HEK293 (cell line): ENCODE measurements around the gene HOXD12.

Experiments
- CTCF ChIA-PET: fragments of 350-600 bp; formaldehyde crosslinking; extraction: SDS; loops from one replicate; lab custom pipeline; 2021; ENCODE audit warnings: antibody characterized with exemption; lab: Yijun Ruan, JAX
- POLR2A ChIA-PET: fragments of 300-600 bp; formaldehyde crosslinking; extraction: SDS; loops from one replicate; lab custom pipeline; 2020; ENCODE audit warnings: antibody characterized with exemption, inconsistent platforms; lab: Yijun Ruan, JAX
- H3K27ac ChIP-seq: fragments of 200-500 bp; sonication (Bioruptor generic); 2 replicates; pipeline ENCODE4 v1.5.1; 2014; ENCODE audit warnings: low read depth, low read length, control low read depth, inconsistent platforms; ENCODE audit errors: extremely low read depth
- H3K36me3 ChIP-seq, 2 experiments: fragments of 200-500 bp in 1 of 2; sonication (Bioruptor generic) in 1 of 2; 1 replicate in 1 of 2; 2 replicates in 1 of 2; pipeline ENCODE4 v1.5.1; 2014 to 2017; ENCODE audit warnings: inconsistent platforms in 2 of 2, low read length in 2 of 2; ENCODE audit not compliant: control insufficient read depth in 2 of 2, insufficient read depth in 1 of 2
- H3K4me1 ChIP-seq: fragments of 200-500 bp; sonication (Bioruptor generic); 2 replicates; pipeline ENCODE4 v1.5.1; 2014; ENCODE audit warnings: mild to moderate bottlenecking, low read length, inconsistent platforms; ENCODE audit not compliant: control insufficient read depth, insufficient read depth
- H3K4me3 ChIP-seq: 2 replicates; pipeline ENCODE4 v1.5.1; 2011; ENCODE audit warnings: low read depth, mild to moderate bottlenecking, control low read depth, low read length, moderate library complexity
- H3K9me3 ChIP-seq: fragments of 200-500 bp; sonication (Bioruptor generic); 2 replicates; pipeline ENCODE4 v1.5.1; 2014; ENCODE audit warnings: low read depth, low read length, inconsistent platforms; ENCODE audit not compliant: control insufficient read depth, insufficient read depth
- BCL11B ChIP-seq: fragments of 450-650 bp; formaldehyde crosslinking; IDR thresholded peaks from 2 replicates; pipeline ENCODE4 v1.5.1; 2016; ENCODE audit warnings: low read depth, missing biosample characterization, missing genetic modification characterization
- GLI4 ChIP-seq: fragments of 450-650 bp; formaldehyde crosslinking; IDR thresholded peaks from 2 replicates; pipeline ENCODE4 v1.5.1; 2016; ENCODE audit warnings: missing biosample characterization, missing genetic modification characterization
- HOXC10 ChIP-seq: sonication (generic); formaldehyde crosslinking; IDR thresholded peaks from 2 replicates; pipeline ENCODE4 v1.8.1; 2023; ENCODE audit warnings: mild to moderate bottlenecking, missing genetic modification reagents
- IKZF3 ChIP-seq: fragments of 450-650 bp; IDR thresholded peaks from 2 replicates; pipeline ENCODE4 v1.5.0; 2018; ENCODE audit warnings: missing biosample characterization, mild to moderate bottlenecking, missing genetic modification characterization, moderate library complexity
- ZBTB17 ChIP-seq: fragments of 450-650 bp; formaldehyde crosslinking; IDR thresholded peaks from 2 replicates; pipeline ENCODE4 v1.5.1; 2016; ENCODE audit warnings: missing biosample characterization, missing genetic modification characterization
- ZNF114 ChIP-seq: fragments of 450-650 bp; formaldehyde crosslinking; IDR thresholded peaks from 2 replicates; pipeline ENCODE4 v1.5.0; 2017; ENCODE audit warnings: missing biosample characterization, missing genetic modification characterization
- ZNF140 ChIP-seq: fragments of 450-650 bp; formaldehyde crosslinking; IDR thresholded peaks from 2 replicates; pipeline ENCODE4 v1.5.1; 2016; ENCODE audit warnings: missing biosample characterization, missing genetic modification characterization
- ZNF211 ChIP-seq: fragments of 450-650 bp; formaldehyde crosslinking; IDR thresholded peaks from 2 replicates; pipeline ENCODE4 v1.5.1; 2016; ENCODE audit warnings: low read depth, missing biosample characterization, missing genetic modification characterization
- ZNF366 ChIP-seq: fragments of 450-650 bp; formaldehyde crosslinking; conservative IDR thresholded peaks from 2 replicates; pipeline ENCODE4 v1.5.1; 2016; ENCODE audit warnings: missing biosample characterization, missing genetic modification characterization
- ZNF529 ChIP-seq: fragments of 450-650 bp; formaldehyde crosslinking; IDR thresholded peaks from 2 replicates; pipeline ENCODE4 v1.5.1; 2017; ENCODE audit warnings: missing genetic modification characterization, missing biosample characterization; ENCODE audit not compliant: insufficient replicate concordance
- ZNF596 ChIP-seq: fragments of 450-650 bp; IDR thresholded peaks from 2 replicates; pipeline ENCODE4 v1.5.0; 2018; ENCODE audit warnings: missing biosample characterization, mild to moderate bottlenecking, missing genetic modification characterization, moderate library complexity
- ZNF621 ChIP-seq: fragments of 450-650 bp; formaldehyde crosslinking; IDR thresholded peaks from 2 replicates; pipeline ENCODE4 v1.5.1; 2017; ENCODE audit warnings: missing biosample characterization, missing genetic modification characterization
- TF ChIP-seq, protein P1 (sequence below): fragments of 450-650 bp; IDR thresholded peaks from 2 replicates; pipeline ENCODE4 v1.5.1; 2018; ENCODE audit warnings: missing biosample characterization, mild to moderate bottlenecking, missing genetic modification characterization
- TF ChIP-seq, protein P2 (sequence below): fragments of 450-650 bp; formaldehyde crosslinking; IDR thresholded peaks from 2 replicates; pipeline ENCODE4 v1.5.1; 2016; ENCODE audit warnings: missing biosample characterization, missing genetic modification characterization, low read depth
- TF ChIP-seq, protein P3 (sequence below): fragments of 450-650 bp; formaldehyde crosslinking; IDR thresholded peaks from 2 replicates; pipeline ENCODE4 v1.5.1; 2017; ENCODE audit warnings: missing biosample characterization, missing genetic modification characterization
- TF ChIP-seq, protein P4 (sequence below): fragments of 450-650 bp; formaldehyde crosslinking; IDR thresholded peaks from 2 replicates; pipeline ENCODE4 v1.5.1; 2016; ENCODE audit warnings: missing biosample characterization, missing genetic modification characterization
- TF ChIP-seq, protein P5 (sequence below): sonication (generic); formaldehyde crosslinking; IDR thresholded peaks from 2 replicates; pipeline ENCODE4 v1.8.1; 2022; ENCODE audit warnings: mild to moderate bottlenecking, moderate library complexity, missing genetic modification reagents
- TF ChIP-seq, protein P6 (sequence below): fragments of 450-650 bp; formaldehyde crosslinking; IDR thresholded peaks from 2 replicates; pipeline ENCODE4 v1.5.1; 2016; ENCODE audit warnings: missing biosample characterization, missing genetic modification characterization
- TF ChIP-seq, protein P7 (sequence below): fragments of 450-650 bp; formaldehyde crosslinking; IDR thresholded peaks from 2 replicates; pipeline ENCODE4 v1.5.1; 2016; ENCODE audit warnings: missing biosample characterization, missing genetic modification characterization

HOXD12 gene

DNA sequence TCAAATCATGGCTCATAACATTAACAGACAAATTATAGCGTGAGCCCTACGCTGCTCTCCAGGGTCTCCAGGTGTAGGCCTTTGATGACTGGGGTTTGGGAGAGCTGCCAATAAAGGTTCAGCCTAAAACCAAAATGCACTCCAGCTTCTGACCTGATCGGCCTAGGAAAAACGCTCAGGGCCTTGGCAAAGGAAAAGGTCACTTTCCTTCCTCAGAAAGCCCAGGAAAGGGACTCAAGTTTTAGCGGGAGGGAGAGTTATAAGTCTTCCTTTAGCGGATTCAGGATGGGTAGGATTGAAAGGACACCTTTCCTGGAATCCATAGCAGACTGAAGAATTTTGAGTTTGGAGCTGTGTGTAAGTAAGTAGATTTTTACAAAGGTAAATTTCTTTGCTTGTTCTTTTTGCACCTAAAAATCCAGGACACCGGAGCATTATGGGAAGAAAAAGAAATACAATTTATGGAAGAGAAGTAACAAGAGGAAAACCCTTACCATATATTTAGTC, 24.6 kb upstream of the HOXD12 start (continued):
- TF ChIP-seq, protein P1, sequence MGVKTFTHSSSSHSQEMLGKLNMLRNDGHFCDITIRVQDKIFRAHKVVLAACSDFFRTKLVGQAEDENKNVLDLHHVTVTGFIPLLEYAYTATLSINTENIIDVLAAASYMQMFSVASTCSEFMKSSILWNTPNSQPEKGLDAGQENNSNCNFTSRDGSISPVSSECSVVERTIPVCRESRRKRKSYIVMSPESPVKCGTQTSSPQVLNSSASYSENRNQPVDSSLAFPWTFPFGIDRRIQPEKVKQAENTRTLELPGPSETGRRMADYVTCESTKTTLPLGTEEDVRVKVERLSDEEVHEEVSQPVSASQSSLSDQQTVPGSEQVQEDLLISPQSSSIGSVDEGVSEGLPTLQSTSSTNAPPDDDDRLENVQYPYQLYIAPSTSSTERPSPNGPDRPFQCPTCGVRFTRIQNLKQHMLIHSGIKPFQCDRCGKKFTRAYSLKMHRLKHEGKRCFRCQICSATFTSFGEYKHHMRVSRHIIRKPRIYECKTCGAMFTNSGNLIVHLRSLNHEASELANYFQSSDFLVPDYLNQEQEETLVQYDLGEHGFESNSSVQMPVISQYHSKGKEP, result no peak
- TF ChIP-seq GLI4, result no peak
- TF ChIP-seq ZNF114 (tag by site-specific recombination), result no peak
- TF ChIP-seq ZNF596 (tag by site-specific recombination), result no peak
- TF ChIP-seq ZNF140 (tag by site-specific recombination), result no peak
- no peak for TF ChIP-seq ZBTB17 (tag by site-specific recombination)
- TF ChIP-seq, protein P2, sequence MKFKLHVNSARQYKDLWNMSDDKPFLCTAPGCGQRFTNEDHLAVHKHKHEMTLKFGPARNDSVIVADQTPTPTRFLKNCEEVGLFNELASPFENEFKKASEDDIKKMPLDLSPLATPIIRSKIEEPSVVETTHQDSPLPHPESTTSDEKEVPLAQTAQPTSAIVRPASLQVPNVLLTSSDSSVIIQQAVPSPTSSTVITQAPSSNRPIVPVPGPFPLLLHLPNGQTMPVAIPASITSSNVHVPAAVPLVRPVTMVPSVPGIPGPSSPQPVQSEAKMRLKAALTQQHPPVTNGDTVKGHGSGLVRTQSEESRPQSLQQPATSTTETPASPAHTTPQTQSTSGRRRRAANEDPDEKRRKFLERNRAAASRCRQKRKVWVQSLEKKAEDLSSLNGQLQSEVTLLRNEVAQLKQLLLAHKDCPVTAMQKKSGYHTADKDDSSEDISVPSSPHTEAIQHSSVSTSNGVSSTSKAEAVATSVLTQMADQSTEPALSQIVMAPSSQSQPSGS (tag by site-specific recombination), result no peak
- TF ChIP-seq IKZF3 (tag by site-specific recombination), result no peak
- TF ChIP-seq, protein P3, sequence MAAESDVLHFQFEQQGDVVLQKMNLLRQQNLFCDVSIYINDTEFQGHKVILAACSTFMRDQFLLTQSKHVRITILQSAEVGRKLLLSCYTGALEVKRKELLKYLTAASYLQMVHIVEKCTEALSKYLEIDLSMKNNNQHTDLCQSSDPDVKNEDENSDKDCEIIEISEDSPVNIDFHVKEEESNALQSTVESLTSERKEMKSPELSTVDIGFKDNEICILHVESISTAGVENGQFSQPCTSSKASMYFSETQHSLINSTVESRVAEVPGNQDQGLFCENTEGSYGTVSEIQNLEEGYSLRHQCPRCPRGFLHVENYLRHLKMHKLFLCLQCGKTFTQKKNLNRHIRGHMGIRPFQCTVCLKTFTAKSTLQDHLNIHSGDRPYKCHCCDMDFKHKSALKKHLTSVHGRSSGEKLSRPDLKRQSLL (tag by site-specific recombination), result no peak

DNA sequence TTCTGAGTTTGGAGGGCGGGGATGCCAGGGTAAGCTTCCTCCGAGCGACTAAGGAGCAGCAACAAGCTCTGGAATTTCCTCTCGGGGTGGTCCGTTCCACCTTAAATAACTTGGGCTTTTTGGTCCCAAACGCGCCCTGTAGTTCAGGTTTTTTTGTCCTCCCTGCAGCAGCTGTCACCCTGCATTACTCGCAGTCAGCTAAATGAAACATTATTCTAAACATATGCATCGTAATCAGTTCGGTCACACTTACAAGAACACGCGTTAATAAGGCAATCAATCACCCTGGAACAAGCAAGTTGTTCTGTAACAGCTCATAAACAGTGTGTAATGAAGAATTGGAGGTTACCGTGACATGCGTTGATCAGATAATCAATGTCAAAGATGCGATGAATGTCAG, 24.1 kb upstream of the HOXD12 start:
- Histone ChIP-seq H3K27ac (no peak overlapping the region), H3K4me3 (no peak overlapping the region), H3K36me3 (no peaks in the 10 kb centered on the region), H3K9me3 (no peaks in the 10 kb centered on the region), H3K4me1 (no peaks in the 10 kb centered on the region)
- CTCF ChIA-PET, result interaction anchor here (1.6 kb wide), 1 partner anchor 710 kb away, joined by 3 read pairs; no protein-coding TSS in a partner anchor
- TF ChIP-seq ZNF529, result no peak
- TF ChIP-seq, protein P4, sequence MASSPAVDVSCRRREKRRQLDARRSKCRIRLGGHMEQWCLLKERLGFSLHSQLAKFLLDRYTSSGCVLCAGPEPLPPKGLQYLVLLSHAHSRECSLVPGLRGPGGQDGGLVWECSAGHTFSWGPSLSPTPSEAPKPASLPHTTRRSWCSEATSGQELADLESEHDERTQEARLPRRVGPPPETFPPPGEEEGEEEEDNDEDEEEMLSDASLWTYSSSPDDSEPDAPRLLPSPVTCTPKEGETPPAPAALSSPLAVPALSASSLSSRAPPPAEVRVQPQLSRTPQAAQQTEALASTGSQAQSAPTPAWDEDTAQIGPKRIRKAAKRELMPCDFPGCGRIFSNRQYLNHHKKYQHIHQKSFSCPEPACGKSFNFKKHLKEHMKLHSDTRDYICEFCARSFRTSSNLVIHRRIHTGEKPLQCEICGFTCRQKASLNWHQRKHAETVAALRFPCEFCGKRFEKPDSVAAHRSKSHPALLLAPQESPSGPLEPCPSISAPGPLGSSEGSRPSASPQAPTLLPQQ, result no peak
- TF ChIP-seq ZNF211, result no peak
- TF ChIP-seq, protein P5, sequence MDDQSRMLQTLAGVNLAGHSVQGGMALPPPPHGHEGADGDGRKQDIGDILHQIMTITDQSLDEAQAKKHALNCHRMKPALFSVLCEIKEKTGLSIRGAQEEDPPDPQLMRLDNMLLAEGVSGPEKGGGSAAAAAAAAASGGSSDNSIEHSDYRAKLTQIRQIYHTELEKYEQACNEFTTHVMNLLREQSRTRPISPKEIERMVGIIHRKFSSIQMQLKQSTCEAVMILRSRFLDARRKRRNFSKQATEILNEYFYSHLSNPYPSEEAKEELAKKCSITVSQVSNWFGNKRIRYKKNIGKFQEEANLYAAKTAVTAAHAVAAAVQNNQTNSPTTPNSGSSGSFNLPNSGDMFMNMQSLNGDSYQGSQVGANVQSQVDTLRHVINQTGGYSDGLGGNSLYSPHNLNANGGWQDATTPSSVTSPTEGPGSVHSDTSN (CRISPR knock-in tag), result no peak
- TF ChIP-seq HOXC10 (CRISPR knock-in tag), result no peak
- TF ChIP-seq, protein P6, sequence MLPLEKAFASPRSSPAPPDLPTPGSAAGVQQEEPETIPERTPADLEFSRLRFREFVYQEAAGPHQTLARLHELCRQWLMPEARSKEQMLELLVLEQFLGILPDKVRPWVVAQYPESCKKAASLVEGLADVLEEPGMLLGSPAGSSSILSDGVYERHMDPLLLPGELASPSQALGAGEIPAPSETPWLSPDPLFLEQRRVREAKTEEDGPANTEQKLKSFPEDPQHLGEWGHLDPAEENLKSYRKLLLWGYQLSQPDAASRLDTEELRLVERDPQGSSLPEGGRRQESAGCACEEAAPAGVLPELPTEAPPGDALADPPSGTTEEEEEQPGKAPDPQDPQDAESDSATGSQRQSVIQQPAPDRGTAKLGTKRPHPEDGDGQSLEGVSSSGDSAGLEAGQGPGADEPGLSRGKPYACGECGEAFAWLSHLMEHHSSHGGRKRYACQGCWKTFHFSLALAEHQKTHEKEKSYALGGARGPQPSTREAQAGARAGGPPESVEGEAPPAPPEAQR (tag by site-specific recombination), result no peak
- POLR2A ChIA-PET, result interaction anchor here (0.8 kb wide), 1 partner anchor 19 kb away, joined by 3 read pairs; no protein-coding TSS in a partner anchor

DNA sequence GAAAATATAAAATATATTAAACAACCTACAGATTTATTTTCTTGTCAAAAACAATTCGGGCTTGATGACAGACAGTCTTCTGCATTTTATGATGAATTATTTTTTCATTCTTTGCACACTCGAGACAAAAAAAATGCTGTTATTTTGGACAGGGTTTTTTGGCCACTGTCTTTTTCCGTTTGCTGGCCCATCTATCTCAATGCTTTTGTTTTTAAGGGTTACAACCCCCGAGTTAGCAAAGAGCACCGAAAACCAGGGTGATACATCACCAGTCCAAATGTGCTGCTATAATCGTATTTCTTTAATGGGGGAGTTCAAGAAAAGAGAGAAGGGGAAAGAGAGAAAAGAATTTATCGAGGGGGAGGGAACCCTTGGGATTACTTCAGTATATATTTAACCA, 23.5 kb upstream of the HOXD12 start:
- H3K9me3 ChIP-seq, result no peaks in the 10 kb centered on the region
- no peak overlapping the region for H3K4me3 ChIP-seq
- H3K27ac ChIP-seq, result no peak overlapping the region
- ChIA-PET CTCF (no interaction called here), POLR2A (no interaction called here)
- no peaks in the 10 kb centered on the region for H3K4me1 ChIP-seq
- H3K36me3 ChIP-seq, result no peaks in the 10 kb centered on the region
- TF ChIP-seq, protein P7, sequence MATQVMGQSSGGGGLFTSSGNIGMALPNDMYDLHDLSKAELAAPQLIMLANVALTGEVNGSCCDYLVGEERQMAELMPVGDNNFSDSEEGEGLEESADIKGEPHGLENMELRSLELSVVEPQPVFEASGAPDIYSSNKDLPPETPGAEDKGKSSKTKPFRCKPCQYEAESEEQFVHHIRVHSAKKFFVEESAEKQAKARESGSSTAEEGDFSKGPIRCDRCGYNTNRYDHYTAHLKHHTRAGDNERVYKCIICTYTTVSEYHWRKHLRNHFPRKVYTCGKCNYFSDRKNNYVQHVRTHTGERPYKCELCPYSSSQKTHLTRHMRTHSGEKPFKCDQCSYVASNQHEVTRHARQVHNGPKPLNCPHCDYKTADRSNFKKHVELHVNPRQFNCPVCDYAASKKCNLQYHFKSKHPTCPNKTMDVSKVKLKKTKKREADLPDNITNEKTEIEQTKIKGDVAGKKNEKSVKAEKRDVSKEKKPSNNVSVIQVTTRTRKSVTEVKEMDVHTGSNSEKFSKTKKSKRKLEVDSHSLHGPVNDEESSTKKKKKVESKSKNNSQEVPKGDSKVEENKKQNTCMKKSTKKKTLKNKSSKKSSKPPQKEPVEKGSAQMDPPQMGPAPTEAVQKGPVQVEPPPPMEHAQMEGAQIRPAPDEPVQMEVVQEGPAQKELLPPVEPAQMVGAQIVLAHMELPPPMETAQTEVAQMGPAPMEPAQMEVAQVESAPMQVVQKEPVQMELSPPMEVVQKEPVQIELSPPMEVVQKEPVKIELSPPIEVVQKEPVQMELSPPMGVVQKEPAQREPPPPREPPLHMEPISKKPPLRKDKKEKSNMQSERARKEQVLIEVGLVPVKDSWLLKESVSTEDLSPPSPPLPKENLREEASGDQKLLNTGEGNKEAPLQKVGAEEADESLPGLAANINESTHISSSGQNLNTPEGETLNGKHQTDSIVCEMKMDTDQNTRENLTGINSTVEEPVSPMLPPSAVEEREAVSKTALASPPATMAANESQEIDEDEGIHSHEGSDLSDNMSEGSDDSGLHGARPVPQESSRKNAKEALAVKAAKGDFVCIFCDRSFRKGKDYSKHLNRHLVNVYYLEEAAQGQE (tag by site-specific recombination), result no peak
- TF ChIP-seq ZNF366 (tag by site-specific recombination) (no peak), BCL11B (tag by site-specific recombination) (no peak), ZNF621 (no peak)
